Caki2 (cell line): Measurements from ENCODE around the gene CMKLR1. TPM values are rescaled to one million over a fixed set of nuclear protein-coding genes. Genes with fewer than 3 reads are reported as not detected.

Experiments
- DNase-seq: peaks from one replicate; pipeline ENCODE4 v3.0.0-alpha.2; 2015; ENCODE audit warnings: low read depth
- in situ Hi-C: cut with HindIII; loops from 2 replicates; pipeline ENCODE4 v1.10.0; 2016; ENCODE audit warnings: low sequenced_read_pairs, low pct_unique_long_range_greater_than_20kb, mixed read lengths
- total RNA-seq: library from RNA; depleted of rRNA; stranded (reverse); fragments of >200 nt; shearing (Covaris generic); gene quantifications from 2 replicates; pipeline ENCODE4 v1.2.3, GENCODE V29; 2014; ENCODE audit warnings: low replicate concordance

CMKLR1 gene
- total RNA-seq, 1 experiment from 2014 or later, result not detected

- no peak for DNase-seq
- in situ Hi-C loops, result no loop called here
These were observed 3.0 kb upstream of the CMKLR1 start for GRCh38 chr12:108341854-108342847.

- no peak for DNase-seq
- in situ Hi-C loops, result no loop called here
These were observed 2.2 kb upstream of the CMKLR1 start for GRCh38 chr12:108341356-108341755.

- in situ Hi-C loops, result no loop called here
These were observed 926 bp upstream of the CMKLR1 start for GRCh38 chr12:108340037-108340436.

GRCh38 chr12:108337235-108338223, 1.6 kb downstream of the CMKLR1 start:
- in situ Hi-C loops, result no loop called here
- DNase-seq, result no peak

More at GRCh38 chr12:108340037-108340436, 926 bp upstream of the CMKLR1 start:
- DNase-seq, result no peak

- in situ Hi-C loops, result no loop called here
- no peak for DNase-seq
These were observed 3.6 kb downstream of the CMKLR1 start for GRCh38 chr12:108335349-108336119.

GRCh38 chr12:108333898-108334699, 5.0 kb downstream of the CMKLR1 start:
- in situ Hi-C loops, result no loop called here
- no peak for DNase-seq

- no peak for DNase-seq
- in situ Hi-C loops, result no loop called here
These were observed 6.2 kb downstream of the CMKLR1 start for GRCh38 chr12:108332791-108333382.

GRCh38 chr12:108328420-108328819, 10.7 kb downstream of the CMKLR1 start:
- in situ Hi-C loops, result no loop called here
- no peak for DNase-seq

GRCh38 chr12:108327621-108328344, 11.3 kb downstream of the CMKLR1 start:
- in situ Hi-C loops, result no loop called here

GRCh38 chr12:108326254-108326750, 12.8 kb downstream of the CMKLR1 start:
- DNase-seq, result no peak
- in situ Hi-C loops, result no loop called here

More at GRCh38 chr12:108327621-108328344, 11.3 kb downstream of the CMKLR1 start:
- no peak for DNase-seq

- DNase-seq, result no peak
- in situ Hi-C loops, result no loop called here
These were observed 13.6 kb downstream of the CMKLR1 start for GRCh38 chr12:108325549-108325948.

- no peak for DNase-seq
- in situ Hi-C loops, result no loop called here
These were observed 14.1 kb downstream of the CMKLR1 start for GRCh38 chr12:108325018-108325358.

GRCh38 chr12:108324351-108325017, 14.6 kb downstream of the CMKLR1 start:
- DNase-seq, result no peak

GRCh38 chr12:108323581-108323980, 15.5 kb downstream of the CMKLR1 start:
- in situ Hi-C loops, result no loop called here
- DNase-seq, result no peak

More at GRCh38 chr12:108324351-108325017, 14.6 kb downstream of the CMKLR1 start:
- in situ Hi-C loops, result no loop called here

GRCh38 chr12:108322998-108323397, 16.1 kb downstream of the CMKLR1 start:
- in situ Hi-C loops, result no loop called here

GRCh38 chr12:108321688-108322087, 17.4 kb downstream of the CMKLR1 start:
- DNase-seq, result no peak
- in situ Hi-C loops, result no loop called here

More at GRCh38 chr12:108322998-108323397, 16.1 kb downstream of the CMKLR1 start:
- no peak for DNase-seq
